ENCODE results near the gene PACSIN2.
A peak's percentile ranks its signal among the peaks of the same experiment; 100 is the strongest.

Gene PACSIN2

GRCh38 chr22:42863349-42863961 is 151.5 kb downstream of the PACSIN2 start:
- peak; percentile 27 to 37 for DNase-seq
- Mint-ChIP-seq H3K9me3 (peaks cover 6 to 13% of the 10 kb centered on the region in 2 donors), H3K27ac (peak overlapping the region; percentile 69 to 72)

GRCh38 chr22:42862045-42862734 is 152.8 kb downstream of the PACSIN2 start:
- Mint-ChIP-seq H3K27me3 (no peaks in the 10 kb centered on the region), H3K4me3 (no peak overlapping the region), H3K27ac (no peak overlapping the region), H3K4me1 (peaks cover 34% of the 10 kb centered on the region), H3K9me3 (peaks cover 6 to 13% of the 10 kb centered on the region in 2 donors)
- DNase-seq, result no peak
- ATAC-seq, result no peak

More at GRCh38 chr22:42863349-42863961, 151.5 kb downstream of the PACSIN2 start:
- H3K27me3 Mint-ChIP-seq, result no peaks in the 10 kb centered on the region
- peak; percentile 71 for ATAC-seq
- H3K4me3 Mint-ChIP-seq, result peak overlapping the region in 1 of 2 donors; percentile 15
- peaks cover 43% of the 10 kb centered on the region for H3K4me1 Mint-ChIP-seq

- Mint-ChIP-seq H3K4me1 (peaks cover 38% of the 10 kb centered on the region), H3K27ac (no peak overlapping the region), H3K9me3 (peaks cover 6 to 13% of the 10 kb centered on the region in 2 donors), H3K27me3 (no peaks in the 10 kb centered on the region), H3K4me3 (no peak overlapping the region)
- no peak for DNase-seq
- no peak for ATAC-seq
Observed at GRCh38 chr22:42860968-42861367, 154.0 kb downstream of the PACSIN2 start.

DNA sequence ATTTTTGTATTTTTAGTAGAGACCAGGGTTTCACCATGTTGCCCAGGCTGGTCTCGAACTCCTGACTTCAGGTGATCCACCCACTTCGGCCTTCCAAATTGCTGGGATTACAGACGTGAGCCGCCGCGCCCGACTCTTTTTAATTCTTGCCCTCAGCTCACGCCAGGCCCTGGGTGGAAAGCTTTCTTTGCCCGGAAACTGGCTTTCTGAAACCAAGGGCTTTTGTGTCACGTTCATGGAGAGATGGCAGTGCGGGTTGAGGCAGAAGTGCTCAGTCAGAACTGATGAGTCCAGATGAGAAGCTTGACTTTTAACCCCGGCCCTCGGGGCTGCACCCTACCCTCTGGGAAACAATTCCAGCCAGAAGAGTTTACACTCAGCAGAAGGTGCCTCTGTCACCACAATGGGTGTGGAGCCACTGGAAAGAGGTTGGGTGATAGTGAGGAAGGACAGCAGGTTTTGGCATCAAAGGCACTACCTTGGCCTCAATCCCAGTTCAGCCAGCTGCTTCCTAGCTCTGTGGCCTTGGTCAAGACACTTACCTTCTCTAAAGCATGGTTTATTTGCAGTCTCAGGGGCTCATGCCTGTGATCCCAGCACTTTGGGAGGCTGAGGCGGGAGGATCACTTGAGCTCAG is 157.0 kb downstream of the PACSIN2 start:
- Mint-ChIP-seq H3K27ac (peak overlapping the region; percentile 40 to 82), H3K9me3 (peaks cover 0 to 7% of the 10 kb centered on the region in 2 donors), H3K27me3 (no peaks in the 10 kb centered on the region), H3K4me3 (peak overlapping the region; percentile 49 to 50), H3K4me1 (peaks cover 22% of the 10 kb centered on the region)
- DNase-seq (no peak), ATAC-seq (no peak)

GRCh38 chr22:42856865-42857704 is 157.9 kb downstream of the PACSIN2 start, which contains the start of gene ARFGAP3:
Gene ARFGAP3, minus strand, starts transcription at chr22:42857273. Its CDS starts 91 bp downstream, at chr22:42857182.
- Mint-ChIP-seq H3K4me3 (peak within 1 kb of the TSS; percentile 85 to 90), H3K9me3 (peaks cover 0 to 4% of the 10 kb centered on the region in 2 donors), H3K27me3 (no peaks in the 10 kb centered on the region), H3K27ac (peak within 1 kb of the TSS; percentile 95 to 96), H3K4me1 (peaks cover 20% of the 10 kb centered on the region)
- DNase-seq, result peak; percentile 96 to 97
- peak; percentile 94 for ATAC-seq

DNA sequence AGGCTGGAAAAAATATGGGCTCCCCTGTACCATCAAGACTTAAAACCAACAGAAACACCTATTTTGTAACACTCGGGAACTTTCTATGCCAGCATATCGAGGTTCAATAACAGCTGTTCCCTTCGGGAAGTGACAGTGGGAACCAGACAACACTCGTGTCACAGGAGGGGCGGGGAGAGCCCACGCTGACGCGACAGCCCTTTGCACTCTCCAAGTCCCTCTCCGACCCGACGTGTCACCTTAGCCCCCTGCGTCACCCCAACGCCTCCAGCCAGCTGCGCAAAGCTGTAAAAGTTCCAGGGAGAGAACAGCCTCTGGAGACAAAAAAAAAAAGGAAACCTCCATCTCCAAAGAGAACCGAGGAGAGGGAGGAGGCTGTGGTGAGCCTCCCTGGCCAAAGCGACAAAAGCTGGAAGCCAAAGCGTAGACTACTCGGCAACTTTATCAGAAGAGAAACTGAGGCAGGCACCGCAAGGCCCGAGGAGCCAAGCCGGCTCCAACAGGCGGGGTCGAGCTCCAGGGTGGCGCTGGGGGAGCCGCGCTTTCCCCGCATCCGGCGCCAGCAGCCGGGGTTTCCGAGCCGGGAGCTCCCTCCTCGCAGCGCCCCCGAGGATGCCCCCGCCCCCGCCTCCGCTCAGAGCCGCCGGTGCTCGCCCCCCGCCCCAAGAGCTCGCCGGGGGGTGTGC is 158.6 kb downstream of the PACSIN2 start:
- DNase-seq, result peak in 1 of 2 donors; percentile 69
- H3K9me3 Mint-ChIP-seq, result no peaks in the 10 kb centered on the region
- peak; percentile 70 for ATAC-seq
- peak overlapping the region; percentile 95 to 96 for H3K27ac Mint-ChIP-seq
- peaks cover 14% of the 10 kb centered on the region for H3K4me1 Mint-ChIP-seq
- H3K27me3 Mint-ChIP-seq, result no peaks in the 10 kb centered on the region
- H3K4me3 Mint-ChIP-seq, result peak overlapping the region; percentile 85 to 90

DNA sequence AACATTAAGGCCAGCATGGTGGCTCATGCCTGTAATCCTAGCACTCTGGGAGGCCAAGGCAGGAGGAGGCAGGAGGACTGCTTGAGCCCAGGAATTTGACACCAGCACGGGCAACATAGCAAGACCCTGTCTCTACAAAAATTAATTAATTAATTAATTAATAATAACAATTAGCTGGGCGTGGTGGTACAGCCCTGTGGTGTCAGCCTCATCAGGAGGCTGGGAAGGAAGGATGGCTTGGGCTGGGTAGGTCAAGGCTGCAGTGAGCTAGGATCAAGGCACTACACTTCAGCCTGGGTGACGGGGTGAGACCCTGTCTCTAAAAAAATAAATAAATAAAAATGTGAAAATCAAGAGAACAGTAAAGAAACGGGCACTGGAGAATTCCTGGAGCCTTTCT is 159.2 kb downstream of the PACSIN2 start:
- DNase-seq, result no peak
- Mint-ChIP-seq H3K9me3 (no peaks in the 10 kb centered on the region), H3K4me3 (peak overlapping the region; percentile 85 to 90), H3K27ac (peak overlapping the region in 1 of 2 donors; percentile 96), H3K27me3 (no peaks in the 10 kb centered on the region), H3K4me1 (peaks cover 8% of the 10 kb centered on the region)
- ATAC-seq, result no peak

GRCh38 chr22:42855211-42855610 is 159.7 kb downstream of the PACSIN2 start:
- H3K4me1 Mint-ChIP-seq, result peaks cover 5% of the 10 kb centered on the region
- no peaks in the 10 kb centered on the region for H3K9me3 Mint-ChIP-seq
- H3K27me3 Mint-ChIP-seq, result no peaks in the 10 kb centered on the region
- no peak for ATAC-seq
- DNase-seq, result no peak
- H3K4me3 Mint-ChIP-seq, result peak overlapping the region in 1 of 2 donors; percentile 51
- no peak overlapping the region for H3K27ac Mint-ChIP-seq

DNA sequence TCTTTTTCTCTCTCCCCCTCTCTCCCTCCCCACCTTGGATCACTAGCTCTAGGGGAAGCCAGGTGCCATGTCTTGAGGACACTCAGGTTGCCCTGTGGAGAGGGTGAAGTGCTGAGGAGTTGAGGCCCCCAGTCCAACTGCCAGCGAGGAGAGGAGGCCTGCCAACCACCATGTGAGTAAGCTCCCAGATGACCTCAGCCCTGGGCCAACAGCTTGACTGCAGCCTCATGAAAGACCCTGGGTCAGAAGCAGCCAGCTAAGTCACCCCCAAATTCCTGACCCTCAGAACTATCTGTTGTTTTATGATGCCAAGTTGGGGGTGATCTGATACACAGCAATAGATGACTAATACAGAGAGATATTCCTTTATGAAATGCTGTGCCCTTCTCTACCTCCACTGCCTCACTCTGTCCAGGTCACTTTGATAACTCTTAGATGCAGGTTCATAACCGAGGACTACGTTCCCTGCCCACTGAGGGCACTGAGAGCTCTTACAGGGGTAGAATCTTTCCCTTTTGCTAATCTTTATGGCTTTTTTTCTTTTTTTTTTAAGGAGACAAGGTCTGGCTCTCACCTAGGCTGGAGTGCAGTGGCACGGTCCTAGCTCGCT is 165.9 kb downstream of the PACSIN2 start:
- Mint-ChIP-seq H3K4me1 (peaks cover 16% of the 10 kb centered on the region), H3K27ac (peak overlapping the region in 1 of 2 donors; percentile 30), H3K27me3 (no peaks in the 10 kb centered on the region), H3K9me3 (no peaks in the 10 kb centered on the region), H3K4me3 (no peak overlapping the region)
- ATAC-seq (no peak), DNase-seq (no peak)

DNA sequence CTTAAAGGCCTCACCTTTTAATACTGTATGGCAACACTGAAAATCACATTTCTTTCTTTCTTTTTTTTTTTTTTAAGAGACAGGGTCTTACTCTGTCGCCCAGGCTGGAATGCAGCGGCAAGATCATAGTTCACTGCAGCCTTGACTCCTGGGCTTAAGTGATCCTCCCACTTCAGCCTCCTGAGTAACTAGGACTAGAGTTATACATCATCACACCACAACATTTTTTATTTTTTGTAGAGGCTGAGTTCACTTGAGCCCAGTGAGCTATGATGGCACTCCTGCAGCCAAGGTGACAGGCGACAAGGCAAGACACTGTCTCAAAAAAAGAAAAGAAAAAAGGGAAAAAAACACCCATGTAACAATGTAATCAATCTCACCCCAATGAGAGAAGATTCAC is 167.8 kb downstream of the PACSIN2 start:
- no peak for ATAC-seq
- Mint-ChIP-seq H3K27ac (no peak overlapping the region), H3K4me1 (peaks cover 29% of the 10 kb centered on the region), H3K27me3 (no peaks in the 10 kb centered on the region), H3K9me3 (no peaks in the 10 kb centered on the region), H3K4me3 (no peak overlapping the region)
- DNase-seq, result no peak

DNA sequence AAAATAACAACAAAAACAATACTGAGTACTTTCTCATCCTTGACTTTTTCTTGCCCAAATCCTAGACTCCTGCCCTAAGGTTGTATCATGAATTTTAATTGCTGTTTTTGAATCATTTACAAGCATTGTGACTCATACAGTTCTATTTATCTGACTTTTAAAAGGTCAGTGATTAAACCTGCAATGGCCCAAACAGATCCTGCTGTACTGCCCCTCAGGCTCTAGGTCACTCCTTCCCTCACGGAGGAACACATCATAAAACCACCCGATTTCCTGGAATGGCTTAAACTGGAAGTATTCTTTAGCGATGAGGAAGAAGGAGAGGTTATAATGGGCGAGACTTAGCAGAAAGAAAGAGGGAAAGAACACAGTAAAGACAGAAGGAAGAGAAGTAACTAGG is 170.2 kb downstream of the PACSIN2 start:
- Mint-ChIP-seq H3K4me1 (peaks cover 29% of the 10 kb centered on the region), H3K9me3 (no peaks in the 10 kb centered on the region), H3K27me3 (no peaks in the 10 kb centered on the region), H3K4me3 (no peak overlapping the region), H3K27ac (peak overlapping the region in 1 of 2 donors; percentile 56)
- DNase-seq, result no peak
- no peak for ATAC-seq

DNA sequence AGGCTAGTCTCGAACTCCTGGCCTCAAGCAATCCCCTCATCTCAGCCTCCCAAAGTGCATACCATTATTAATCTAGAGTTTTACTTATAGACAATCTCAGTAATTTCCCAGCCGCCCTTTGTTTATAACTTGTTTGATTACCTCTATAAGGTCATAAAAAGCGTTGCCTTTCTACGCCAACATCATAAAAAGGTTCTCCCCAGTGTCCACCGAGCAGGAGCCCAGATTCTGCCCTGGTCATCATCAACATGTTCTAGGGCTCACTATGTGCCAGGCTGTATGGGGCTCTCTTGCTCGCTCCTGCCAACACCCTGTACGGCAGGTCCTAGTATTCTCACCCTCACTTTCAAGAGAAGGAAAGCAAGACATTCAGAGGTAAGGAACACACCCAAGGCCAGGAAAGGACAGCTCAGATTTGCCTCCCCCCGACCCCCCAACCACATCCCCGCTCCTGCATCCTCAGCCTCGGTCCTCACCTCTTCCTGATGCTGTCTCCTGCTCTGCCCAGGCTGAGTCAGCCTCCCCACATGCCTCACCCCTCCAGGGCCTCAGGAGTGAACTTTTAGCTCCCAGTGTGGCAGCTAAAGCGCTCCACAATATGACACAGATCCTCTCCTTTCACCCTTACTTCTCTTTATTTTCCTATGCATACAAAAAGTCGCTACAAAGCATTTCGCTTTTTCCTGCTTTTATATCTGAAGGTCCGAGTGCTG is 172.1 kb downstream of the PACSIN2 start:
- ATAC-seq (no peak), DNase-seq (no peak)
- no peaks in the 10 kb centered on the region for H3K27me3 Mint-ChIP-seq
- H3K4me3 Mint-ChIP-seq, result no peak overlapping the region
- peaks cover 20% of the 10 kb centered on the region for H3K4me1 Mint-ChIP-seq
- H3K9me3 Mint-ChIP-seq, result no peaks in the 10 kb centered on the region
- H3K27ac Mint-ChIP-seq, result peak overlapping the region; percentile 78 to 83

GRCh38 chr22:42841444-42841843 is 173.5 kb downstream of the PACSIN2 start:
- DNase-seq (no peak), ATAC-seq (no peak)
- H3K9me3 Mint-ChIP-seq, result no peaks in the 10 kb centered on the region
- no peaks in the 10 kb centered on the region for H3K27me3 Mint-ChIP-seq
- H3K4me3 Mint-ChIP-seq, result no peak overlapping the region
- H3K4me1 Mint-ChIP-seq, result peaks cover 20% of the 10 kb centered on the region
- no peak overlapping the region for H3K27ac Mint-ChIP-seq

GRCh38 chr22:42837556-42837955 is 177.4 kb downstream of the PACSIN2 start:
- Mint-ChIP-seq H3K27me3 (no peaks in the 10 kb centered on the region), H3K4me3 (no peak overlapping the region), H3K4me1 (no peaks in the 10 kb centered on the region), H3K9me3 (no peaks in the 10 kb centered on the region), H3K27ac (no peak overlapping the region)
- no peak for ATAC-seq
- no peak for DNase-seq
